Embryonic facial prominence (tissue), 1 donor: ENCODE data around the gene OR4C3.
"Not testable (repeated sequence)": the region's sequence is repeated elsewhere in the genome, so short reads cannot be mapped to it uniquely, and the experiment has no call there.

Experiments used
- DNase-seq: peaks from one replicate; pipeline ENCODE4 v3.0.0-alpha.2; 2016; ENCODE audit errors: extremely low spot score

The OR4C3 gene

GRCh38 chr11:48324620-48325019 is at the start of gene OR4C3:
TSS of gene OR4C3 (plus strand) at chr11:48324920. CDS start at chr11:48325022, 102 bp downstream.
- DNase-seq = not testable (repeated sequence)

GRCh38 chr11:48305923-48306322 is 18.8 kb upstream of the OR4C3 start, which contains the start of gene OR4S1:
TSS of gene OR4S1 (plus strand) at chr11:48306223. CDS start at chr11:48306223, 0 bp downstream.
- no peak for DNase-seq

DNA sequence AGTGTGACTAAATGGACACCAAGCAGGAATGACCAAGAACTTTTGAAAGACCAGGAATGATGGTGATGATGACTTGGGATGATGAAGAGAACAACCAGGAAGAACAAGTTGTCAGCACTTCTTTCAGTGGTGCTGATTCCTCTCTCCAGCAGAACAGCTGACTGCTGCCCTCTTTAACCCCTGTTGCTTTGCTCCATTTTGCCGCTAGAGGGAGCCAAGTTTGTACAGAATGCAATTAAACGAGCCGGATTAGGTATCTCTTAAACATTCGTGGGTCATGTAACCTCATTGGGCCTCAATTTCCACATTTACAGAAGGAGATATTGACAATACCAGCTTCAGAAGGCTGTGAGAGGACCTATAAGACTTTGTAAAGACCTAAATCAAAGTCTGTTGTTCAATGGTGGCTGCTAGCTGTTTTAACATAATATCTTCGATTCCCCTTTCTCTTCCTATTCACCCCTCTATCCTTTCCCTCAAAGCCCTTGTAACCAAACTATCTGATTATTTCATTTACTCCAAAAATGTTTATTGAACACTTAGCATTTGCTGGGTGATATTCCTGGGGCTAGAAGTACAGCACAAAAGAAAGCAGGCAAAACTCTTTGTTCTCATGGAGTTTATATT is 16.8 kb upstream of the OR4C3 start:
- DNase-seq = no peak

DNA sequence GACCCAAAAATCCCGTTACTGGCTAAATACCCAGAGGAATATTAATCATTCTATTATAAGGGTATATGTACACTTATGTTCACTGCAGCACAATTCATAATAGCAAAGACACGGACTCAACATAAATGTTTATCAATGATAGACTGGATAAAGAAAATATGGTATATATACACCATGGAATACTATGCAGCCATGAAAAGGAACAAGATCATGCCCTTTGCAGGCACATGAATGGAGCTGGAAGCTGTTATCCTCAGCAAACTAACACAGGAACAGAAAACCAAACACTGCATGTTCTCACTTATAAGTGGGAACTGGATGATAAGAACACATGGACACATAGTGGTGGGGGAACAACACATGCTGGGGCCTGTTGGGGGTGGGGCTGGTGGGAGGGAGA is 11.1 kb upstream of the OR4C3 start:
- DNase-seq = not testable (repeated sequence)

GRCh38 chr11:48319813-48320212 is 4.9 kb upstream of the OR4C3 start:
- DNase-seq = not testable (repeated sequence)

DNA sequence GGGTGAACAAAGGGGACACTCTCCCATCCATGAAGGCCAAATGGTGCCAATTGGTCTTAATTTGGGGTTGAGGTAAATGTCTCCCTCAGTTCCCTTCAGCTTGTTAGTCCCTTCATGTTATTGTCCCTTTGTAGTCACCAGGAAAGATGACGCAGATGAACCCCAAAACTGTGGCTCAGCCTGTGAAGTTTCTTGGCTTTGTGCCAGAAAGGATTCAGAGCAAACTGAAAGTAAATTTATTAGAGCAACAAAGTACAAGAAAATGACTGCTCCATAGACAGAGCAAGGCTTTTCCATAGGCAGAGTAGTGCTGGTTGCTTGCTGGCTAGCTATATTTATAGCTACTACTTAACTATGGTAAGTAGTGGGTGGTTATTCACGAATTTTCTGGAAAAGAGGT is 16.7 kb downstream of the OR4C3 start:
- DNase-seq = no peak

DNA sequence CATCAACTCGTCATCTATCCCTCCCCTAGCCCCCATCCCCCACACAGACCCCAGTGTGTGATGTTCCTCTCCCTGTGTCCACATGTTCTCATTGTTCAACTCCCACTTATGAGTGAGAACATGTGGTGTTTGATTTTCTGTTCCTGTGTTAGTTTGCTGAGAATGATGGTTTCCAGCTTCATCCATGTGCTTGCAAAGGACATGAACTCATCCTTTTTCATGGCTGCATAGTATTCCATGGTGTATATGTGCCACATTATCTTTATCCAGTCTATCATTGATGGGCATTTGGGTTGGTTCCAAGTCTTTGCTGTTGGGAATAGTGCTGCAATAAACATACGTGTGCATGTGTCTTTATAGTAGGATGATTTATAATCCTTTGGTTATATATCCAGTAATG is 17.8 kb downstream of the OR4C3 start:
- not testable (repeated sequence) for DNase-seq

DNA sequence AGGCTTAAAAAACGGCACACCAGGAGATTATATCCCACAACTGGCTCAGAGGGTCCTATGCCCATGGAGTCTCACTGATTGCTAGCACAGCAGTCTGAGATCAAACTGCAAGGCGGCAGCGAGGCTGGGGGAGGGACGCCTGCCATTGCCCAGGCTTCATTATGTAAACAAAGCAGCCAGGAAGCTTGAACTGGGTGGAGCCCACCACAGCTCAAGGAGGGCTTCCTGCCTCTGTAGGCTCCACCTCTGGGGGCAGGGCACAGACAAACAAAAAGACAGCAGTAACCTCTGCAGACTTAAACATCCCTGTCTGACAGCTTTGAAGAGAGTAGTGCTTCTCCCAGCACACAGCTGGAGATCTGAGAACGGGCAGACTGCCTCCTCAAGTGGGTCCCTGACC is 21.6 kb downstream of the OR4C3 start:
- DNase-seq = not testable (repeated sequence)

DNA sequence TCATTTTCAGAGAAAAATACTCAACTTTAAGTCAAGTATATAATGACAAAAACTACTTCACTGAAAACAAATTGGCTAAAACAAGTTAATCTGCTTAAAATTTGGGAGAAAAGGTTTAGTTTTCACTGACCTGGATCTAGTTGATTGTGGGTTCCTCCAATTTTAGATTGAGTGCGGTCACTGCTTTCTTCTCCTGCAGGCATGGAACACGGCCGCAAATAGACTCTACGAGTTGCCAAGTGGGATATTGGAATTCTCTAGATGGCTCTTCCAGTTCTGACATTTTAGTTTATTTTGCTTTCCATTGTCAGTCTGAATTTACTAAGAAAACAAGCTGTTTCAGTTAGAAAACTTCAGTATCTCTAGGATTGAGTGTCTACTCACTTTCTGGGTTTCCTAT is 29.3 kb downstream of the OR4C3 start:
- DNase-seq = no peak

DNA sequence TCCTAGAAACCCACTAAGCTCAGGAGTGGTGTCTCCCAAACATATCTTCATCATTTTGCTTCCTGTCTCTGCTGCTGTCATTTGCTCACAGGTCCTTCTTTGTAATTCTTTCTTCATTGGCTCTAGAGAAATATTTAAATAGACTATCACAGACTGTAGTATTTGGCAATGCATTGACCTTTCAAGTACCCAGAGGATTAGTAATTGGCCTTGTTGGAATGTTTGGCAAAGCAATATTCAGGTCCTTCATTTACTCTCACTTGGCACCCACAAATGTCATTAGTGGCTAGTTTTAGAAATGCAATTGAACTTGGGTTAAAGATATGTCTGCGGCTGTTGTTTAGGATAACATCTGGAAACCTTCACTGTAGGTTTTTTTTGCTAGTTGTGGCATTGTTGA is 30.0 kb downstream of the OR4C3 start:
- DNase-seq = no peak

DNA sequence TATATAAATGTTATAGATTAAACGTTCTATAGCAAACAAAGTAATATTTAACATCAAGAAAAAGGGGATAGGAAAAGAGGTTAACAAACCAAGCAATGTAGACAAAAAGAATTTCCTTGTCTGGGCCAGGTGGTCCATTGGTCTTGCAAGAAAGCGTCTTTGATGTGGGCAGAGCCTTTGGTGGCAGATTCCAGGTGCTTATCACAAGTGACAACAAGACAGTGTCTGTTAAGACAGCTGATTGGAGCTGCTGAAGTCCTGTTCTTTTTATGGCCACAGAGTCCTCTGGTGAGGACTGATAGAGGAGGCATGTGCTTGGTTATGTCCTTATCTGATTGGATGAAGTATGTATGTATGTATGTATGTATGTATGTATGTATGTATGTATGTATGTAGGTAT is 36.6 kb downstream of the OR4C3 start:
- DNase-seq = not testable (repeated sequence)

DNA sequence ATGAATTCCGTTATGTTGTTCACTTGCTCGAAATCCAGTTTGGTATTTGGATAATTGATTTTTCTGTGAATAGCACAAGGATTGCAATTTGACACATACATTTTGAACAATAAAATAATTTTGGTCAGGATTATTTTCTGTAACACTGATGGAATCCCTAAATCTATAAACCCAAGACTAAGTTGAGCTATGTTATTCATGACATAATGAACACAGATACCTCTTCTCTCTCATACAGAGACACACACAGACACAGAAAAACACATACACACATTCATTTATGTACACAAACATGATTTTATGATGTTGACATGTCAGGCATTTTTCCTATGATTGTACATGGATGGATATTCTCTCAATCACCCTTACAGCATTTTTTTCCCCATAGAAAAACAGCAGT is 41.6 kb downstream of the OR4C3 start, which contains the start of gene OR4C5:
Gene OR4C5 (minus strand): TSS at position 101 of the 400 bp plus-strand sequence. CDS start 0 bp downstream, at position 101.
- no peak for DNase-seq
